ENCODE data around the gene ANKRD24.
"Not testable (repeated sequence)": the region's sequence is repeated elsewhere in the genome, so short reads cannot be mapped to it uniquely, and the experiment has no call there.

DNA sequence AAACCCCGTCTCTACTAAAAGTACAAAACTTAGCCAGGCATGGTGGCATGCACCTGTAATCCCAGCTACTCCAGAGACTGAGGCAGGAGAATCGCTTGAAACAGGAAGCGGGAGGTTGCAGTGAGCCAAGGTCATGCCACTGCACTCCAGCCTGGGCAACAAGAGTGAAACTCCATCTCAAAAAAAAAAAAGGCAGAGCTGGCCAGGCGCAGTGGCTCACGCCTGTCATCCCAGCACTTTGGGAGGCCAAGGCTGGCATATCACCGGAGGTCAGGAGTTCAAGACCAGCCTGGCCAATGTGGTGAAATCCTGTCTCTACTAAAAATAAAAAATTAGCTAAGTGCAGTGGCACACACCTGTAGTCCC, 91.8 kb downstream of the ANKRD24 start:
- TF ChIP-seq POLR2AphosphoS5, CTCF (IDR thresholded peaks at IDR 0.05): not testable (repeated sequence)
